HFF-Myc (cell line): ENCODE results near the gene PRR33.

ENCODE experiments used
- DNase-seq: peaks from one replicate; pipeline ENCODE4 v3.0.0-alpha.2; 2011; ENCODE audit warnings: low read depth; ENCODE audit errors: extremely low read depth
- H3K4me3 ChIP-seq: replicated peaks from 2 replicates; pipeline ENCODE4 v1.5.1; 2011; ENCODE audit warnings: low read depth, mild to moderate bottlenecking, control low read depth, low read length
- TF ChIP-seq, protein P1 (sequence below): IDR thresholded peaks from 2 replicates; pipeline ENCODE4 v1.5.1; 2012; ENCODE audit warnings: mild to moderate bottlenecking, low read depth, low read length, control low read depth; ENCODE audit errors: missing control alignments

PRR33 gene

DNA sequence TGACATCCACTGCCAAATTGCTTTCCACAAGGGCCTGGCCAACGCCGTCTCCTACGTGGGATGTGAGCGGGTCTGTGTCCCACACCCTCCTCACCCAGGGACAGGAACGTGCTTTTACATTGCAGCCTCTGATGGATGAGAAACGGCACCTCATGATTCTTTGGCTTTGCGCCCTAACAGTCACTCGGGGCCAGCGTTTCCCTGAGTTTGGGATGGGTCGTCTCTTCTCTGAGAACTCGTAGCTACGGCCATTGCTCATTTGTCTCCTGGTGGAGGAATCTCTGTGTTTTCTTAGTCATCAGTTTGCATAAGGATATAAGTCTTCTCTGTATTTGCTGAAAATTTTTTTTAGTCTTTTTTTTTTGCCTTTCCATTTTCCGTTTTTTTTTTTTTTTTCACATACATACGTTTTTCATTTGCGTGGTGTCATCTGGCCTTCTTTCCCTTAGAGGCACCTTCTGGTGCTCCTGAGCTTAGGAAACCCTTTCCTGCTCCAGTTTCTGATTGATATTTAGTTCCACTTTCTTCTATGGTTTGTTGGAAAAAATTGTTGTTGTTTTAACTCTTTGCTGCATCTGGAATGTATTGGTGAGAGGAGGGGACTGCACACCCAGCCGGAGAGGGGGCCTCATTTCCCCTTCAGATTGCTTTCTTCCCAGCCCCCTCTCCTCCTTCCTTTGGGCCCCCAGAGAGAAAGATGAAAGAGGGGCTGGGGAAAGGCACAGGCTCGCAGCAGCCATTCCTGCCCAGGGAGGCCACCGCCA lies 39.8 kb upstream of the PRR33 start:
- no peak overlapping the region for H3K4me3 ChIP-seq
- TF ChIP-seq, protein P1, sequence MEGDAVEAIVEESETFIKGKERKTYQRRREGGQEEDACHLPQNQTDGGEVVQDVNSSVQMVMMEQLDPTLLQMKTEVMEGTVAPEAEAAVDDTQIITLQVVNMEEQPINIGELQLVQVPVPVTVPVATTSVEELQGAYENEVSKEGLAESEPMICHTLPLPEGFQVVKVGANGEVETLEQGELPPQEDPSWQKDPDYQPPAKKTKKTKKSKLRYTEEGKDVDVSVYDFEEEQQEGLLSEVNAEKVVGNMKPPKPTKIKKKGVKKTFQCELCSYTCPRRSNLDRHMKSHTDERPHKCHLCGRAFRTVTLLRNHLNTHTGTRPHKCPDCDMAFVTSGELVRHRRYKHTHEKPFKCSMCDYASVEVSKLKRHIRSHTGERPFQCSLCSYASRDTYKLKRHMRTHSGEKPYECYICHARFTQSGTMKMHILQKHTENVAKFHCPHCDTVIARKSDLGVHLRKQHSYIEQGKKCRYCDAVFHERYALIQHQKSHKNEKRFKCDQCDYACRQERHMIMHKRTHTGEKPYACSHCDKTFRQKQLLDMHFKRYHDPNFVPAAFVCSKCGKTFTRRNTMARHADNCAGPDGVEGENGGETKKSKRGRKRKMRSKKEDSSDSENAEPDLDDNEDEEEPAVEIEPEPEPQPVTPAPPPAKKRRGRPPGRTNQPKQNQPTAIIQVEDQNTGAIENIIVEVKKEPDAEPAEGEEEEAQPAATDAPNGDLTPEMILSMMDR = no peak
- peak; percentile 3 for DNase-seq

DNA sequence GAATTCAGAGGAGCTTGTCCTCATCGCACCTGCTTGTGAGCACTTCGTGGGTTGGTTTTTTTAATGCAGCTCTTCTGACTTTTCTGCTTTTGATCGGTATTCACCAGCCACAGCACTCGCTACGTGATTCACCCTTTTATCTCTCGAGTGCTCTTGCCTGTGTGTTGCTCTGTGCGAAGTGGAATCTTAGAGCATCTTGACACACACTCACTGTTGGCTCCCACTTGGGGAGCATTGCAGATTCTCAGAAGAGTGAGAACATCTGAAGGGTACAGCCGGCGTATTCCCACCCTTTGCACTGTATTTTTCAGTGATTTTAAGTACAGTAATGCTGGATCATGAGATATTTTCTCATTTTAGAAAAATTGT lies 38.8 kb upstream of the PRR33 start:
- DNase-seq = no peak

GRCh38 chr11:1929621-1930461 lies 38.1 kb upstream of the PRR33 start:
- TF ChIP-seq, protein P1 = no peak
- no peak for DNase-seq
- H3K4me3 ChIP-seq = no peak overlapping the region

More for the DNA sequence above, 38.8 kb upstream of the PRR33 start:
- TF ChIP-seq, protein P1 = no peak
- H3K4me3 ChIP-seq = no peak overlapping the region

- no peak for DNase-seq
- no peak overlapping the region for H3K4me3 ChIP-seq
- TF ChIP-seq, protein P1 = no peak
Observed at GRCh38 chr11:1928891-1929541, 37.3 kb upstream of the PRR33 start.

DNA sequence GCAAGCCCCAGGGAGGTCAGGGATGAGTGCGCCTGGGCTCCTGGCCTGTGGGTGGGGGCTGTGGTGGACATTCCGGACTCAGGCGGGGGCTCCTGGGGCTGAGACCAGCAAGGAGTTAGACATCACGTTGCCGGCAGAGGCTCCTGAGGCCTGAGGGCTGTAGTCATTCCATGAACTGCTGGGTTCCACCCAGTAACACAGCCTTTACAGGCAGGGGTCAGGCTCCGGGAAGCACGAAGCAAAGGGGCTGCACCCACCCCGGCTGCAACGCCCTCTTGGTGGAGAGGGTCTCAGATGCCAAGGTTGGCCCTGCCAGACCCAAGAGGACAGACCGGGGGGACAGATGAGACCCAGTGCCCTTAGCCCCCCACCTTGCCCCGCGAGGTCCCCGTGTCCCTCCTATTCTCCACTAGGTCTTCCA lies 36.8 kb upstream of the PRR33 start:
- TF ChIP-seq, protein P1 = no peak
- no peak for DNase-seq
- no peak overlapping the region for H3K4me3 ChIP-seq

GRCh38 chr11:1927848-1928469 lies 36.3 kb upstream of the PRR33 start:
- DNase-seq = no peak
- TF ChIP-seq, protein P1 = no peak
- no peak overlapping the region for H3K4me3 ChIP-seq
